MM.1S (cell line): ENCODE results near the gene KRT75.
"Not testable (repeated sequence)": the region's sequence is repeated elsewhere in the genome, so short reads cannot be mapped to it uniquely, and the experiment has no call there.

Experiments used
- CTCF ChIP-seq: fragments of 300-600 bp; sonication (generic); IDR thresholded peaks from 2 replicates; pipeline ENCODE4 v1.5.1; 2016; ENCODE audit warnings: antibody characterized with exemption, low read length, mixed read lengths
- EZH2 ChIP-seq: fragments of 300-600 bp; sonication (generic); optimal IDR thresholded peaks from 2 replicates; pipeline ENCODE3; 2017; ENCODE audit warnings: low read depth, mild to moderate bottlenecking, antibody characterized with exemption, low read length, mixed read lengths
- EZH2phosphoT487 ChIP-seq: fragments of 300-600 bp; sonication (generic); IDR thresholded peaks from 2 replicates; pipeline ENCODE4 v1.6.1; 2018; ENCODE audit warnings: antibody characterized with exemption, low read length

- not testable (repeated sequence) for TF ChIP-seq CTCF, EZH2, EZH2phosphoT487
These were observed 13.0 kb upstream of the KRT75 start for GRCh38 chr12:52447196-52447595.
